Activated CD4-positive, alpha-beta T cell treated with anti-CD3 and anti-CD28 coated beads, Interleukin-2, amount 50 U/mL, for 1 hour (primary cell): ENCODE results near the gene DSG1.
"Not testable (repeated sequence)": the region's sequence is repeated elsewhere in the genome, so short reads cannot be mapped to it uniquely, and the experiment has no call there.

Experiments
- DNase-seq: peaks from one replicate; pipeline ENCODE4 v3.0.0-alpha.2; 2020

DSG1 gene

DNA sequence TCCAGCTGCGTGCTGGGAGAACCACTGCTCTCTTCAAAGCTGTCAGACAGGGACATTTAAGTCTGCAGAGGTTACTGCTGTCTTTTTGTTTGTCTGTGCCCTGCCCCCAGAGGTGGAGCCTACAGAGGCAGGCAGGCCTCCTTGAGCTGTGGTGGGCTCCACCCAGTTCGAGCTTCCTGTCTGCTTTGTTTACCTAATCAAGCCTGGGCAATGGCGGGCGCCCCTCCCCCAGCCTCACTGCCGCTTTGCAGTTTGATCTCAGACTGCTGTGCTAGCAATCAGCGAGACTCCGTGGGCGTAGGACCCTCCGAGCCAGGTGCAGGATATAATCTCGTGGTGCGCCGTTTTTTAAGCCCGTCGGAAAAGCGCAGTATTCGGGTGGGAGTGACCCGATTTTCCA is 35.4 kb downstream of the DSG1 start:
- not testable (repeated sequence) for DNase-seq

DNA sequence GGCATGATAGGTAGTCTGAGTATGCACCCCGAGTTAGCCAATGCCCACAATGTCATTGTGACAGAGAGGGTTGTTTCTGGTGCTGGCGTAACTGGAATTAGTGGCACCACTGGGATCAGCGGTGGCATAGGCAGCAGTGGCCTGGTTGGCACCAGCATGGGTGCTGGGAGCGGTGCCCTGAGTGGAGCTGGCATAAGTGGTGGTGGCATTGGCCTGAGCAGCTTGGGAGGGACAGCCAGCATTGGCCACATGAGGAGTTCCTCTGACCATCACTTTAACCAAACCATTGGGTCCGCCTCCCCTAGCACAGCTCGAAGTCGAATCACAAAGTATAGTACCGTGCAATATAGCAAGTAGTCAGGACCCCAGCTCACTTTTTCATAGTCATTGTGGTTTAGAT is 37.0 kb downstream of the DSG1 start:
- DNase-seq = no peak

DNA sequence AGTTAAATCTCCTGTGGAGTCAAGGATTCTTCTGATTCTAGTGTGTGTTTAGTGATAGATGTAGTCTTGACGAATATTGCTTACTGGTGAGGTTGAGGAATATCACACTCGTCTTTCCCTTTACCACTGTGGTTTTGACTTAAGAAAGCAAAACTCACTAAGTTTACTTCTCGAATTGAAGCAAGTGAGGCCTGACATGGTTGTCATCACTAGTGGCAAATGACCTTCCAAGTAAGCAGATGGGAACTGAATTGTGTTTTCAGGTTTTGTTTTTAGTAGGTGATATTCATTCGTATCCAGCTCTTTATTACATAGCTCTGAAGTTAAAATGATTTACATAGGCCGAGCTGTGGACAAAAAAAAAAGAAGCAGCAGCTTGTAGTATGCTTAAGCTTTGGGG is 38.1 kb downstream of the DSG1 start:
- no peak for DNase-seq

DNA sequence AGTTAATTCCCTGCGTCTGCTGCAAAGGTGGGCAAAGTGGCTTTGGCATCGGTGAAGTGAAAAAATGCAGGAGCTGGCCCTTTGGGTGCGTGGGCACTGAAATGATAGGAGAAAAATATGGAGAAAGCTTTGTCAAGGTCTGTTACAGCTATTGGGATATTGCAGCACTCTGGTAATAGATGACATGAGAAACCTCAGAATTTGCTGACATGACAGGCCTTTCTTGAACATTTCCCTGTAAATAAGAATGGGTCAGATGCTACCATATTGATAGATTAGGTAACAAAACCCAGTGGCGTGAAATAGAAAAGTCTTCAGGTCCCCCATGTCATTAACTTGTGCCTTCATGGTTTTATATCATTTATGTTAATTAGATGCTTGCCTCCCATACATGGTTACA is 46.2 kb downstream of the DSG1 start:
- no peak for DNase-seq

DNA sequence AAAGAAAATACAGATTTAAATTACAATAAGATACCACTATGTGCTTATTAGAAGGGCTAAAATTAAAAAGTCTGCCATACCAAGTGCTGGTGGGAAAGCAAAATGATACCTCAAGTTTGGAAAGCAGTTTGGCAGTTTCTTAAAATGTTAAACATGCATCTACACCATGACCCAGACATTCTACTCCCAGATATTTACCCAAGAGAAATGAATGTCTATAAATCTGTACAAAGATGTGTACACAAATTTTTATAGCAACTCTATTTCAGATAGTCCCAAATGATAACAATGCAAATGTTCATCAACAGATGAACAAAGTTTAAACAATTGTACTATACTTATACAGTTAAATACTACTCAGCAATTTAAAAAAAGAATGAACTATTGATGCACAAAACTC is 51.5 kb downstream of the DSG1 start:
- DNase-seq = no peak

DNA sequence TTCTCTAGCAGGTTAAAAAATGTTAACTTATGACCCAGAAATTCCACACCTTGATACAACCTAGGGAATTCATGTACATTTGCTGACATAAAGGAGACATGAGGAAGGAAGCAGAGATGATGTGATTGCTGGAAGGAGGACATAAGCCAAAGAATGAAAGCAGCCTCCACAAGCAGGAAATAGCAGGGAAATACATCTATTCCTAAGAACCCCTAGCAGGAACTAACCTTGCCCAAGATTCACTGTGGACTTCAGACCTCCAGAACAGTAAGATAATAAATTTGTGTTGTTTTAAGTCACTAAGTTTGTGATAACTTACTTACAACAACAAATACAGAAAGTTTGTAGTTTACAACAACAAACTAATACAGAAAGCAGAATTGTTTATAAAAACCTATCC is 54.0 kb downstream of the DSG1 start:
- no peak for DNase-seq

DNA sequence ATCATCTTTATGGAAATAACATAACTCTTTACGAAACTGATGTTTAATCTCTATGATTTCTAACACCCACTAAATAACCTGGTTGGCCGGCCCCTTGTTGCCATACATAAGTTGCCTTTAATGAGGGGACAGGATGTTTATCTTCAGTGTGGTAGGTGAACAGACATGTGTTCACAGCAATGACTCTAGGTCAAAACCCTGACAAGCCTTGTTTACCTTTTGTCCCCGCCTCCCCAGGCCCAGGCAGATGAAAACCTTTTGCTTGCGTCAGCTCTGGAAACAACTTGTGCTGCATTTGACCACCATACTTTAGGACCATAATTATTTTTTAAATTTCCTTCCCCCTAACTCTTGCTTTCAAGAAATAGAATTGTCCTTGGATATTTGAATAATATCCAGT is 55.7 kb downstream of the DSG1 start:
- no peak for DNase-seq

DNA sequence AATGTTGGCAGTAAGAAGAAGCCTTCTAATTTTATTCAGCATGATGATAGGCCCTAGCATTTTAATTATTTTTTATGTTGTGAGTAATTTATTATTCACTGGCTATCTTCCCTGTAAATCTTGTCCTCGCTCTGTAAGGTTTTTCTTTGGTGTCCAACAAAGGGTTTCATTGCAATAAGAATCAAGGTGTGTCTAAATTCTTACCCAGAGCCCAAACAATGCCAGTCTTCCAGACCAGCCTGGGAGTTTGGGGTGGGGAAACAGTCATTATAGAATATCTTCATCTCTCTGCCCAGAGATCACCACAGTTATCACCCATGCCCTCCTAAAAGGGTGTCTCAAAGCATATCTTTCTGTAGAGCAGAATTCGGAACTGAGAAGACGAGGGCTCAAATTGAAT is 58.5 kb downstream of the DSG1 start, which contains the start of gene DSG4:
TSS of gene DSG4 (plus strand) at position 301 of the 400 bp plus-strand sequence. CDS start 135 bp downstream, outside the sequence.
- DNase-seq = no peak

DNA sequence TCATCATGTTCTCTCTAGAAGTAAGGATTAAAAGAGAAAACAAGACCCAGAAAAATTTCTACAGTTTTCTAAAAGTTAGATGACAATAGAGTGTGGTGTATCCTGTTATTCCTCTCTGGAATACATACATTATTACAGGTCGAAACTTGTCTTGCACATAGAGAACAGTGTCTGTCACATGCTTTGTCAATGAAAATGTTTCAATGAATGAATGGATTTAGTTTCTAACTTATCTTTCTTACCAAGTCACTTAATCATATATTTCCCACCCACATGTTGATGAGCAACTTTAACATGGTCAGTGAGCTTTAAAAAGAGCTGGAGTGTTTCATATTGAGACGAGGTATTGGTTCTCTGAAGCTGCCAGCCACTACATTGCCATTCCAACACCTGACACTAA is 63.0 kb downstream of the DSG1 start:
- DNase-seq = no peak

DNA sequence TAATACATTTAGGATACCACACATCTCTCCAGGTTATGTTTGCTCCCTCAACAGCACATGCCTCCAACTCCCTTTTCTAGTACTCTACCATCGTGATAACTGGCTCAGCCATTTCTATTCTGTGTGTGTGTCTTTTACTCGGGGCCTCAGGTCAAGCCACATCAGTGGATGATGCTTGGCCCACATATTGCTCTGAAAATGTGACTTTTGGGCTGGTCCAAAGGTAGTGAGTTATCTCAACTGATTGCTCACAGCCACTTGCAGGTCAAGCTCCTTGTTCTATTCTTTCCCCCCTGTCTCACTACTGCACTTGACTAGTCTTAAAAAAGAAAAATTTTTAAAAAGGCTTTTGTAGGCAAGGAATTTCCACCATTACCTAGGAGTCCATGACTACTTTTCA is 64.1 kb downstream of the DSG1 start:
- no peak for DNase-seq

DNA sequence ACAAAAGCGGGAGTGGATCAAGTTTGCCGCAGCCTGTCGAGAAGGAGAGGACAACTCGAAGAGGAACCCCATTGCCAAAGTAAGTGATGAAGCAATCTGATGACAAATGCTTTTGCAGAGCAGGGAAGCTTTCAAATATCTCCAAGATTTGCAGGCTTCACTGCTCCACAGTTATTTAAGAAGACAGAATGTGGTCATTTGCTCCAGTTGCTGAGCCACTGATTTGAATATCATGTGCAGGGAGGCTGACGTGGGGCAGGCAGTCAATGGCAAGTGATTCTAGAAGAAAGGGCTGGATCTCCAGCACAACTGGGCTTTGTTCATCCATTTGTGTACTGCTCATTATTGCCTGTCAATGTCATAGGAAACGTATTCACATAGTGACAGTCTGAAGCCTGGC is 68.8 kb downstream of the DSG1 start:
- DNase-seq = no peak

DNA sequence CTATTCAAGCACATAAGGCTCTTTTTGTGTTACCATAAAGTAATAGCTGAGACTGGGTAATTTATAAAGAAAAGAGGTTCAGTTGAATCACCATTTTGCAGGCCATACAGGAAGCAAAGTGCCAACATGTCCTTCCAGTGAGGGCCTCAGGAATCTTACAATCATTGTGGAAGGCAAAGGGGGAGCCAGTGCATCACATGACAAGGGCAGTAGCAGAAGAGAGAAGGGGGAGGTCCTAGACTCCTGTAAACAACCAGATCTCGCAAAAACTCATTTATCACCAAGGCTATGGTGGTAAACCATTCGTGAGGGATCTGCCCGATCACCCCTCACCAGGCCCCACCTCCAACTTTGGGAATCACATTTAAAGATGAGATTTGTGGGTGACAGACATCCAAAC is 75.3 kb downstream of the DSG1 start:
- no peak for DNase-seq

DNA sequence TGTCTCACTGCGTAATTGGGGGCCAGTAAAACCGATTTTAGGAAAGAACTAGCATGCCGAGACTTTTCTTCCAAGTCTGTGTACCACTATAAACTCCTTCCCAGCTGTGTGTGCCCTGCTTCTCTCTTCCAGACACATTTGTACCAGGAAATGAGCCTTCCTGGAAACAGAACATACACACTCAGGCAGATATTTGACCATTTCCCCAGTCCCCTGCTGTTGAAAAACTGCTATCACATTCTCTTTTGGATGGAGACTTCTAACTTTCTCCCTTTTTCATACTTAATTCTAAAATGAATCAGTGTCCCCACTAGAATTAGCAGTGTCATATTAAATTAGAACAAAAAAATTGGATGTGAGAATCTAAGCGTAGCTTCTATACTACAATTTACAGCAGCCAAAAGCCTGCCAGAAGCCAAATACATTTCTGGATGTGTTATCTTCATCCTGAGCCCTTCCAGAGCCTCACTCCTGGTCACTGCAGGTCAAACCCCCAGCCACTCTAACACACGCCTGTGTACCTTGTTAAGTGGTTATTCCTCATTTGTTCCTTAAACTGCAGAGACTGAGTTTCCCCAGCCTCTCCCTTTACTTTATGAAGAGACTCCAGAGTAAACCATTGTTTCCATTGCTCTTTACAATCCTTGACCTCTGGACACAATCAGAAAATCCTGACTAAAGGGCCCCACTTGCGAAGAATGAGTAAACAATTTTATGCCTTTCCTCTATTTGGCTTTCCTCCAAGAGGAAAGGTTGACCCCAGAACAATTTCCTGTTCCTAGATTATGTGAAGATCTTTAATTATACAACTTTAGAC is 79.0 kb downstream of the DSG1 start:
- DNase-seq = no peak

DNA sequence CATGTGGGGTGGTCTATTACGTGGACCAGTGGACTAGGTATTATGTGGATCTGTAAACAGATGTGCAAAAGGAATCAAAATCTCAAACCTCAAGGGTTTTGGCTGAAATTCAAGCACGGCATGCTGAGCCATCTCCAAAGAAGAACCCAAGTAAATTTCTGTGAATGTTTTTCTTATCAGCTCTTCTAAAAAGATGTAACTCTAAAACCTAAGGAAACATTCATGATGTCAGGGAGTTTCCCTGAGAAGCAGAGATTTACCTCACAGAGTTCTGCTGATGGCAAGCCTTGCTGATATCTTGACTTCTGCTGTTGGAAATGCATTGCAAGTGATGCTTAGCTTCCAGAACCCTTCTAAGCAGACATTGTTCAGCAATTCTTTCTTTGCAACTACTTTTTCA is 80.2 kb downstream of the DSG1 start:
- DNase-seq = no peak

DNA sequence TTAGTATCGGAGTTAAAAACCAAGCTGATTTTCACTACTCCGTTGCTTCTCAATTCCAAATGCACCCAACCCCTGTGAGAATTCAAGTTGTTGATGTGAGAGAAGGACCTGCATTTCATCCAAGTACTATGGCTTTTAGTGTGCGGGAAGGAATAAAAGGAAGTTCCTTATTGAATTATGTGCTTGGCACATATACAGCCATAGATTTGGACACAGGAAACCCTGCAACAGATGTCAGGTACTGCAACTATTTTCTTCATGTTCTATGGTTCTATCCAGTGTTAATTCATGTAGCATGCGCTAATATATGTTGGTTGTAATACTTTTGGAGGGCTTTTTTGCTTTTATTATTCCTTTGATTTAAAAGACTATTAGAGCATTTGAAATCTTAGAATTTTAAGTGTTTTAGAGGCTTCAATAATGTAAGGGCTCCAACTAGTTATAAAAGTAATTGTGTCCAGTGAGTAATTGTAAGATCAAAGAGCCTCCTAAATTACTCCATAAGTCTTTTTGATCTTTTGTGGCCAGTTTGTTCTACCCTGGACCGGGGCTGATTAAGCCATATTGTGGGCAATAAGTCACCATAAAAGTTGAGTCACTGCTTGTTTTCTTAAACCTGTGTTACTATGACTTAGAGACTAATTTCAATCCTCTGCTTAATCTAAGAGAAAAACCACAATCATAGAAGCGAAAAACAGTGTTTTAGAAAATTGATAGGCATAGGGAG is 81.5 kb downstream of the DSG1 start:
- no peak for DNase-seq

DNA sequence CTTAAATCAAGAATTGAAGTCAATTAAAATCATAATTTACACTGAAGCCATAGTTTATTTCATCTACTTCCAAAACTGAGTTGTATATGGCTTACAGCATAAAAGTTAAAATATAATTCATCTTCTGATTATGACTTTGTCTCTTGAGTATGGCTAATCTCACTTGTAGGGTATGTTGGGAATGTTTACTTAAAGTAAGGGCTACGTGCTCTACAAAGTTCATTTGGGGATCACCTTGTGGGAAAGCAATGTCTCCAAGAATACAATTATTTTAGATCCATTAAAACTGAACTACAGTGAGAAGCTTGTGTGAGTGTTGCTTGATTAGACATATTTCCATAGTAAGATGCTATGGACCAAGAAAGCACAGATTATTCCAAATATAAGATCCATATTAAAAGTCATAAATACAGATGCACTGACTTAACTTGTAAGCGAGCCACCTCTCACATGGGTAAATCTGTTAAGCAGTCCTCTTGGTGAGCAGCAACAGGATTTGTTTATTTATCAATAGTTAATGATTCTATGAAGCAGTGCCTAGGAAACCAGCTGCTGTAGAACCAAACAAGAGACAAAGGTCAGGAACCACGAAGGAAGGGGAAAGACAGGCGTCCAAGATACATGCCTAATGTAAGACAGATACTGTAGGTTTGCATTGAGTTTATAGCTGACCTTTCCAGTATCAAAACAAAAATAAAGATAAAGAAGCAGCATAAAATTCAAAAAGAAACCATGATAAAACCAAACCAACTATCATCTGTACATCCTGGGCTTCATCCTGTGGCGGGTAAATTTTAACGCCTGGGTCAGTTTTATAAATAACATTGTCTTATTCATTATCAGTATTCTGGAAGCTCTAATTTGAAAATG is 83.4 kb downstream of the DSG1 start:
- DNase-seq = no peak

DNA sequence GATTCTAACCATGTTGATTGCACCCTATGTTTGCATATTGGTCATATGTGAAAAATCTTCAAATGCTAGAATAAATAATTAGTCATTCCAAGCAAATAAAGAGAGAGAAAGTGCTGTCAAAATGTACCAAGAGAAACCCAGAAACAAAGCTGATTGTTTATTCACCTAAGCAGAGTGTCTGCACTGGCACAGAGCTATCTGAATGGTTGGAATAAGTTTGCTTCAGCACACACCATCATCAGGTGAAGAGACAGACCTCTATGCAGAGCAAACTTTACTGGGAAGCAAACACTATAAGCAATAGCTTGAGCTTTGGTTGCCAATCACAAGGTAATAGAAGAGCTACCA is 84.0 kb downstream of the DSG1 start:
- DNase-seq = no peak

DNA sequence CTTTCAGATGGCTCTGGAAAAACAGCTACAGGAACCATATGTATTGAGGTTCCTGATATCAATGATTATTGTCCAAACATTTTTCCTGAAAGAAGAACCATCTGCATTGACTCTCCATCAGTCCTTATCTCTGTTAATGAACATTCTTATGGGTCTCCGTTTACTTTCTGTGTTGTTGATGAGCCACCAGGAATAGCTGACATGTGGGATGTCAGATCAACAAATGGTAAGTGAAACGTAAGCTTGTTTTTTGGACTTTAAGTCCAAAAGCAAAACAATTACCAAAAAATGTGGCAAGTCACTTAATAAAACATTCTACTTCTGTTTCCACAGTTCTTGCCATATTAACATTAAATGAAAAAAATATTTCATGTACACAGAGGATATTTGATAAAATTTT is 85.4 kb downstream of the DSG1 start:
- no peak for DNase-seq
